Tibial nerve (tissue), 4 donors: ENCODE results near the gene UCK2.

Source experiments
- EP300 ChIP-seq, 2 donors: sonication (generic); formaldehyde crosslinking; IDR thresholded peaks; one replicate each; pipeline ENCODE4 v1.6.1; 2017; ENCODE audit warnings: antibody characterized with exemption in 2 of 2, mild to moderate bottlenecking in 1 of 2
- POLR2A ChIP-seq, 2 donors: fragments of 450-650 bp; IDR thresholded peaks; one replicate each; pipeline ENCODE4 v1.6.1; 2017; ENCODE audit warnings: antibody characterized with exemption in 2 of 2, mild to moderate bottlenecking in 2 of 2, moderate library complexity in 2 of 2
- TF ChIP-seq, protein P1 (sequence below), 5 experiments: fragments of 200-600 bp in 3 of 5; fragments of 450-650 bp in 2 of 5; sonication (generic) in 3 of 5; IDR thresholded peaks; one replicate each; pipeline ENCODE4 v1.5.1; 2016 to 2019; ENCODE audit warnings: antibody characterized with exemption in 5 of 5, mild to moderate bottlenecking in 3 of 5, moderate library complexity in 2 of 5

DNA sequence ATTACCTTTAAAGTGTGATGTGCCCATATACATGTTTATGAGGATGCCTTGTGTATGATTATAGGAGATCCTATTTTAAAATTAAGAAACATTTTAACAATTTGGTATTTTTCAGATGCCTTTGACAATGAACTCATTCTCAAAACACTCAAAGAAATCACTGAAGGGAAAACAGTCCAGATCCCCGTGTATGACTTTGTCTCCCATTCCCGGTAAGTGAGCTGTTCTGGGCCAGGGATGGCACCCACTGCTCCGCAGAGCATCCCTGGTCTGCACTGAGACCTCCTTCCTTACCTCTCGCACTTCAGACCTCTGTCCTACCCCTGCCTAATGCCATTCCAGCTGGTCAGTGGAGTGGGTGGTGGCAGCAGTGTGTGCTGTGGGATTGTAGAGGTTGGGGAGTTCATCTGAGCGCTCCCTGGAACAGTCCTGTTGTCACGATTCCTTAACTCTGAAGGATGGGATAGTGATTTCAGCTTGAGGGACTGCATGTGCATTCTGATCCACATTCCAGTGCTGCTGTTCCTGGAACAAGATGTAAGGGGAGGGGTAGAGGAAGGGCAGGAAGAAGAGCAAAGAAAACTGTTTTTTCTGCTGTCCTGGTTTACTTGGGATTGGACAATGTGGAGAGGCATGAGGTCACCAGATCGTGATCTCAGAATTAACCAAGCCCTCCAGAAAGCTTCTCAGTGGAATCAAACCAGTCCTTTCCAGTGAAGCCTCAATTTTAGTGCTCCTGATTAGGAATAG is 63.9 kb downstream of the UCK2 start:
- TF ChIP-seq, protein P1, sequence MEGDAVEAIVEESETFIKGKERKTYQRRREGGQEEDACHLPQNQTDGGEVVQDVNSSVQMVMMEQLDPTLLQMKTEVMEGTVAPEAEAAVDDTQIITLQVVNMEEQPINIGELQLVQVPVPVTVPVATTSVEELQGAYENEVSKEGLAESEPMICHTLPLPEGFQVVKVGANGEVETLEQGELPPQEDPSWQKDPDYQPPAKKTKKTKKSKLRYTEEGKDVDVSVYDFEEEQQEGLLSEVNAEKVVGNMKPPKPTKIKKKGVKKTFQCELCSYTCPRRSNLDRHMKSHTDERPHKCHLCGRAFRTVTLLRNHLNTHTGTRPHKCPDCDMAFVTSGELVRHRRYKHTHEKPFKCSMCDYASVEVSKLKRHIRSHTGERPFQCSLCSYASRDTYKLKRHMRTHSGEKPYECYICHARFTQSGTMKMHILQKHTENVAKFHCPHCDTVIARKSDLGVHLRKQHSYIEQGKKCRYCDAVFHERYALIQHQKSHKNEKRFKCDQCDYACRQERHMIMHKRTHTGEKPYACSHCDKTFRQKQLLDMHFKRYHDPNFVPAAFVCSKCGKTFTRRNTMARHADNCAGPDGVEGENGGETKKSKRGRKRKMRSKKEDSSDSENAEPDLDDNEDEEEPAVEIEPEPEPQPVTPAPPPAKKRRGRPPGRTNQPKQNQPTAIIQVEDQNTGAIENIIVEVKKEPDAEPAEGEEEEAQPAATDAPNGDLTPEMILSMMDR (IDR thresholded peaks at IDR 0.05), result no peak
- TF ChIP-seq POLR2A (IDR thresholded peaks at IDR 0.05) (no peak), EP300 (IDR thresholded peaks at IDR 0.05) (no peak)
